Skeletal muscle cell (primary cell): ENCODE data around the gene KIR3DL1.
"Not testable (repeated sequence)": the region's sequence is repeated elsewhere in the genome, so short reads cannot be mapped to it uniquely, and the experiment has no call there.

Experiments used
- DNase-seq: peaks from one replicate; pipeline ENCODE4 v3.0.0-alpha.2; 2010; ENCODE audit warnings: low read depth
- H3K4me3 ChIP-seq: 2 replicates; pipeline ENCODE4 v1.5.1; 2011; ENCODE audit warnings: low read depth, mild to moderate bottlenecking, control low read depth, low read length, moderate library complexity

The KIR3DL1 gene

DNA sequence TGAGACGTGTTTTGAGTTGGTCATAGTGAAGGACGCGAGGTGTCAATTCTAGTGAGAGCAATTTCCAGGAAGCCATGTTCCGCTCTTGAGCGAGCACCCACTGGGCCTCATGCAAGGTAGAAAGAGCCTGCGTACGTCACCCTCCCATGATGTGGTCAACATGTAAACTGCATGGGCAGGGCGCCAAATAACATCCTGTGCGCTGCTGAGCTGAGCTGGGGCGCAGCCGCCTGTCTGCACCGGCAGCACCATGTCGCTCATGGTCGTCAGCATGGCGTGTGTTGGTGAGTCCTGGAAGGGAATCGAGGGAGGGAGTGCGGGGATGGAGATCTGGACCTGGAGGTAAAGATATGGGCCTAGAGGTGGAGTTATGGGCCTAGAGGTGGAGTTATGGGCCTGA is at the start of gene KIR3DL1:
KIR3DL1 (plus strand) TSS at position 218 of the 400 bp plus-strand sequence.
- not testable (repeated sequence) for DNase-seq, H3K4me3 ChIP-seq

DNA sequence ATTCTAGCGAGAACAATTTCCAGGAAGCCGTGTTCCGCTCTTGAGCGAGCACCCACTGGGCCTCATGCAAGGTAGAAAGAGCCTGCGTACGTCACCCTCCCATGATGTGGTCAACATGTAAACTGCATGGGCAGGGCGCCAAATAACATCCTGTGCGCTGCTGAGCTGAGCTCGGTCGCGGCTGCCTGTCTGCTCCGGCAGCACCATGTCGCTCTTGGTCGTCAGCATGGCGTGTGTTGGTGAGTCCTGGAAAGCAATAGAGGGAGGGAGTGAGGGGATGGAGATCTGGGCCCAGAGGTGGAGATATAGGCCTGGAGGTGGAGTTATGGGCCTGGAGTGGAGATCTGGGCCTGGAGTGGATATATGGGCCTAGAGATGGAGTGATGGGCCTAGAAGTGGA is 46.6 kb upstream of the KIR3DL1 start, which contains the start of gene KIR2DL1:
KIR2DL1 (plus strand) TSS at position 148 of the 400 bp plus-strand sequence; CDS start at position 206, 58 bp downstream.
- not testable (repeated sequence) for H3K4me3 ChIP-seq, DNase-seq

DNA sequence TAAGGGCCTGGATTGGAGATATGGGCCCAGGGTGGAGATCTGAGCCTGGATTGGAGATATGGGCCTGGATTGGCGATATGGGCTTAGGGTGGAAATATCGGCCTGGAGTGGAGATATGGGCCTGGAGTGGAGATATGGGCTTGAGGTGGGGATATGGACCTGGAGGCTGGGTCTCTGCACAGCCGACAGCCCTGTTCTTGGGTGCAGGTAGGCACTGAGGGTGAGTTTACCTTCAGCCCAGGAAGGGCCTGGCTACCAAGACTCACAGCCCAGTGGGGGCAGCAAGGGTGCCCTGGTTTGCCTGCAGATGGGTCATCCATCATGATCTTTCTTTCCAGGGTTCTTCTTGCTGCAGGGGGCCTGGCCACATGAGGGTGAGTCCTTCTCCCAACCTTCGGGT is 45.8 kb upstream of the KIR3DL1 start:
- H3K4me3 ChIP-seq, DNase-seq: not testable (repeated sequence)

DNA sequence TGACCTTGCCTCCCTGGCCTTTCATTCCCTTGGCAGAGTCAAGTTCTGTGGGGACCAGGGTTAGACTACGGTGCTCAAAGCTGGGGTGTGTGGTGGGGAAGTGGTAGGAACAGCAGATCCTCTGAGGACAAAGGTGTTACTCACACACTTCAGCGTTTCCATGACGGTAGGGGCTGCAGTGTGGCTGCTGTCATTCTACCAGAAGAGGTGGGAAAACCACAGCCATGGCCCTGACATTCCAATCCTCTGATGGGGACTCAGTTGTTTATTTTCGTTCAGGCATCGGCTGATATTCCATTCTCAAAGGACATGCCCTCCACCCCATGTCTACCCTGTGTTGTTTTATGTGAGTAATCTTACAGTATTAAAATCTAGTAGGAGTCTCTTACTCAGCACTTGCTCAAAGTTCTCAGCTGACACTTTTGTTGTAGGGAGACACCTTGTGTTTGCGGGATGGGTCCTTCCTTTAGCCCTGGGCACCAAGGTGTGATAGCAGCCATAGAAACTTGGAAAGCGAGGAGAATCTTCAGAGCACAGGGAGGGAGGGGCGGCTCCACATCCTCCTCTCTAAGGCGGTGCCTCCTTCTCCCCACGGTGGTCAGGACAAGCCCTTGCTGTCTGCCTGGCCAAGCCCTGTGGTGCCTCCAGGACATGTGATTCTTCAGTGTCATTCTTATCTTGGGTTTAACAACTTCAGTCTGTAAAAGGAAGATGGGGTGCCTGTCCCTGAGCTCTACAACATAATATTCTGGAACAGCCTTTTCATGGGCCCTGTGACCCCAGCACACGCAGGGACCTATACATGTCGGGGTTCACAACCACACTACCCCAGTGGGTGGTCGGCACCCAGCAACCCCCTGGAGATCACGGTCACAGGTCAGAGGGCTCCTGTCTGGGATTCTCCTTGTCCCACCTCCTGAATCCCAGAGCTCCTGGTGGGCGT is 45.0 kb upstream of the KIR3DL1 start:
- not testable (repeated sequence) for DNase-seq, H3K4me3 ChIP-seq

DNA sequence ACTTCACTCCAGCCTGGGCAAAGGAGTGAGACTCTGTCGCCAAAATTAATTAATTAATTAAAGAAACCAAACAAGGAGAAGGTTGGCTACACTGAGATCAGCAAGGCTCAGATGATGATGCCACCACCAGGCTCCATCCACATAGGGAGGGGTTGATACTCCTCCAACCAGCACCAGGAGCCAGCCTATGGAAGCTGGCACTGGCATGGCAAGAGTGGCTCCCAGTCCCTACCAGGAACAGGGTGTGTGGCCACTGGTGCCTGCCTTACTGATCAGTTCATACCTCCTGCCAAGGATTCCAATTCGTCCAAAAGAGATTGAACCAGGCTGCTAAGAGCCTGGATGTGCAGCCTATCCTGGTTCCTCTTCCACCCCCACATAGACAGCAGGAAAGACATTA is 43.6 kb upstream of the KIR3DL1 start:
- not testable (repeated sequence) for H3K4me3 ChIP-seq, DNase-seq

DNA sequence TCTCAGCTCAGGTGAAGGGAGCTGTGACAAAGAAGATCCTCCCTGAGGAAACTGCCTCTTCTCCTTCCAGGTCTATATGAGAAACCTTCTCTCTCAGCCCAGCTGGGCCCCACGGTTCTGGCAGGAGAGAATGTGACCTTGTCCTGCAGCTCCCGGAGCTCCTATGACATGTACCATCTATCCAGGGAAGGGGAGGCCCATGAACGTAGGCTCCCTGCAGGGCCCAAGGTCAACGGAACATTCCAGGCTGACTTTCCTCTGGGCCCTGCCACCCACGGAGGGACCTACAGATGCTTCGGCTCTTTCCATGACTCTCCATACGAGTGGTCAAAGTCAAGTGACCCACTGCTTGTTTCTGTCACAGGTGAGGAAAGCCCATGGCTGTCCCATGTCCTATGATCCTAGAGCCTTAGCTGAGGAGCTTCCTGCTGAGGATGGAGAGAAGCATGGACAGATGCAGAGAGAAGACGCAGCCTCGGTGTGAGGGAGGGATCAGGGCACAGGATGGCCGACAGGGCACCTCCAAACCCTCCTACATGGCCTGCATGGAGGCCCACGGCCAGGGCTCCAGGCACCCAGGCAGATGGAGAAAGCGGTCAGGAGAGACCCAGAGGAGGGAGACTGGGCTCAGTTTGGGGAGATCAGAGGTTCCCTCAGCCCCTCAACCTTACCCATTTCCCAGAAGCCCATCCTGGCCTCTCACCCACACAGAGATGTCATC is 41.0 kb upstream of the KIR3DL1 start:
- DNase-seq, H3K4me3 ChIP-seq: not testable (repeated sequence)

DNA sequence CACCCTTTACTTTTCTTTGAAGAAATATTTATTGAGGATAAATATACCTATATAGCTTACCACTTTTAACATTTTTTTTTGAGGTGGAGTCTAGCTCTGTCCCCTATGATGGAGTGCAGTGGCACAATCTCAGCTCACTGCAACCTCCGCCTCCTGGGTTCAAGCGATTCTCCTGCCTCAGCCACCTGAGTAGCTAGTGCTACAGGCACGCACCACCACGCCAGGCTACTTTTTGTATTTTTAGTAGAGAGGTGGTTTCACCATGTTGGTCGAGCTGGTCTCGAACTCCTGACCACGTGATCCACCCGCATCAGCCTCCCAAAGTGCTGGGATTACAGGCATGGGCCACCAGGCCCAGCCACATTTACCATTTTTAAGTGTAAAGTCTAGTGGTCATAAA is 40.4 kb upstream of the KIR3DL1 start:
- H3K4me3 ChIP-seq, DNase-seq: not testable (repeated sequence)

DNA sequence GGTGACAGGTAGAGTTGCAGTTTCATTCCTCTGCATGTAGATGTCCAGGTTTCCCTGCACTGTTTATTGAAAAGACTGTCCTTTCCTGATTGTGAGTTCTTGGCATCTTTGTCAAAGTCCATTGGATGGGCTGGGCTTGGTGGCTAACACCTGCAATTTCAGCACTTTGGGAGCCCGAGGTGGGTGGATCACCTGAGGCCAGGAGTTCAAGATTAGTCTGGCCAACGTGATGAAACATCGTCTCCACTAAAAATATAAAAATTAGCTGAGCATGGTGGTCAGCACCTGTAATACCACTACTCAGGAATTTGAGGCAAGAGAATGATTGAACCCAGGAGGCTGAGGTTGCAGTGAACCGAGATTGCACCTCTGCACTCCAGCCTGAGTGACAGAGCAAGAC is 38.4 kb upstream of the KIR3DL1 start:
- DNase-seq: not testable (repeated sequence)

DNA sequence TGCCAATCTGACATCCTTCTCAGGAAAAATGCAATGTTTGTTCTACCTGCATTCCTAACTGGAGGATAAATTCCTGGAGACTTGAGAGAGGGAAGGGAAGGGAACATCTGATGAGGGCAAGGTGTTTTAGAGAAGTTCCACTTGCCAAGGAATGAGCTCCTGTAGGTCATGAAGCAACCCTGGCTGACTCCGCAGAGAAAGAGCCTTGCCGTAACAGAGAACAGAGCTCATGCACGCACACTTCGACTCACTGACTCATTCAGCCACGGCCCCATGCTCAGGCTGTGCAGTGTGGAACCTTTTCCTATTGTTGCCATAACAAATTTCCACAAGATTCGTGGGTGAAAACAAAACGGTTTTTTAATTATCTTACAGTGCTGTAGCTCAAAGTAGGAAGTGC is 37.4 kb upstream of the KIR3DL1 start:
- H3K4me3 ChIP-seq, DNase-seq: not testable (repeated sequence)

More for the DNA sequence above, 38.4 kb upstream of the KIR3DL1 start:
- not testable (repeated sequence) for H3K4me3 ChIP-seq

DNA sequence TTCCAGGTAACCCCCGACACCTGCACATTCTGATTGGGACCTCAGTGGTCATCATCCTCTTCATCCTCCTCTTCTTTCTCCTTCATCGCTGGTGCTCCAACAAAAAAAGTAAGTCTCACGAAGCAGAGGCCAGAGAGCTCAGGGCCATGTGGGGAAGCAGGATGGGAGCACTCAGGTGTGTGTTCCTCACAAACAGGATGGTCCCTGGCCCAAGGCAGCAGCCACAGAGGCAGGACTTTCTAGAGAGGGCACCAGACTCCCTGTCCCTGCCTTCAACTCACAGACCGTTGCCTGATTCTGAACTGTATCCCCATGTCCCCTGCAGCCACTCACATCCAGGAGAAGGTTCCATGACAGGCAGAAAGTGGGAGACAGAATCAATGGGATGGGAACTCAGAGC is 33.4 kb upstream of the KIR3DL1 start:
- DNase-seq, H3K4me3 ChIP-seq: not testable (repeated sequence)

DNA sequence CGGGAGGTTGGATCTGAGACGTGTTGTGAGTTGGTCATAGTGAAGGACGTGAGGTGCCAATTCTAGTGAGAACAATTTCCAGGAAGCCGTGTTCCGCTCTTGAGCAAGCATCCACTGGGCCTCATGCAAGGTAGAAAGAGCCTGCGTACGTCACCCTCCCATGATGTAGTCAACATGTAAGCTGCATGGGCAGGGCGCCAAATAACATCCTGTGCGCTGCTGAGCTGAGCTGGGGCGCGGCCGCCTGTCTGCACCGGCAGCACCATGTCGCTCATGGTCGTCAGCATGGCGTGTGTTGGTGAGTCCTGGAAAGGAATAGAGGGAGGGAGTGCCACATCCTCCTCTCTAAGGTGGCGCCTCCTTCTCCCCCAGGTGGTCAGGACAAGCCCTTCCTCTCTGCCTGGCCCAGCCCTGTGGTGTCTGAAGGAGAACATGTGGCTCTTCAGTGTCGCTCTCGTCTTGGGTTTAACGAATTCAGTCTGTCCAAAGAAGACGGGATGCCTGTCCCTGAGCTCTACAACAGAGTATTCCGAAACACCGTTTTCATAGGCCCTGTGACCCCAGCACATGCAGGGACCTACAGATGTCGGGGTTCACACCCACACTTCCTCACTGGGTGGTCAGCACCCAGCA is 30.1 kb upstream of the KIR3DL1 start:
- not testable (repeated sequence) for DNase-seq, H3K4me3 ChIP-seq

DNA sequence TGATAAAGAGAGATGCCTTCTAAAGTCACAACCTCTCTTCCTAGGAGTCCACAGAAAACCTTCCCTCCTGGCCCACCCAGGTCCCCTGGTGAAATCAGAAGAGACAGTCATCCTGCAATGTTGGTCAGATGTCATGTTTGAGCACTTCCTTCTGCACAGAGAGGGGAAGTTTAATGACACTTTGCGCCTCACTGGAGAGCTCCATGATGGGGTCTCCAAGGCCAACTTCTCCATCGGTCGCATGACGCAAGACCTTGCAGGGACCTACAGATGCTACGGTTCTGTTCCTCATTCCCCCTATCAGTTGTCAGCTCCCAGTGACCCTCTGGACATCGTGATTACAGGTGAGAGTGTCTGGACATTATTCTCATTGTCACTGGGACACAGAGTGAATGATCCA is 28.1 kb upstream of the KIR3DL1 start:
- DNase-seq, H3K4me3 ChIP-seq: not testable (repeated sequence)

DNA sequence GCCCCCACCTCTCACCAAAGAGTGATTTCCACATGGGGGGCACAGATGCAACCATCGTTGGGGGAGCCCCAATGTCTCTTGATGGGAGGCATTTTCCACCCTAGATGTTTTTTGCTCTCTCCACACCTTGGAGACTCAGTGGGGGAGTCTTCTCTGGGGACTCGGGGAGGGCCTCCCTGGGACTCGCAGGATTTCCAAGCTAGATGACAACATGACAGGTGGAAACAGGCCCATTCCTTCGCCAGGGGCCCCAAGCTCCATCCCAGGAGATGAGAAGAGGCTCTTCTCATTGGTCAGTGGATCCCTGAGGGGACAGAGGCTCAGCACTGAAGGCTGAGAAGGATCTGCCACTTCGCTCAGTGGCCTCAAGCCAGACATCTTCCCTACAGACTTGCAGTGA is 25.6 kb upstream of the KIR3DL1 start:
- DNase-seq: no peak
- H3K4me3 ChIP-seq: no peak overlapping the region

DNA sequence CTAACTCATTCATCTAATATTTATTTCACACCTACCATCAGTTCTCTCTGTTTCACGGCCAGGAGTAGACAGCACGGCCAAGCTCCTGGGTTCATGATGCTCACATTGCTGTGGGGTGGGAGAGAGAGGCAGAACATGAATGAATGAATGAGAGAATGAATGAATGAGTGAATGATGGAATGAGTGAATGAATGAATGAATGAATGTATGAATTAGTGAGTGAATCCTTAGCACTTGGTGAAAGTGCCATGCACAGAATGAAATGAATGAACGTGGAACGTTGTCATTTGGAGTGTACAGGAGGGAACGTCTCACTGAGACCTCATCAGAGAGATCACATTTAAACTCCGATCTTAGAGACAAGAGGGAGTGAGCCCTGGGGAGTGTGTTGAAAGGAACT is 24.8 kb upstream of the KIR3DL1 start:
- DNase-seq: no peak
- no peak overlapping the region for H3K4me3 ChIP-seq

DNA sequence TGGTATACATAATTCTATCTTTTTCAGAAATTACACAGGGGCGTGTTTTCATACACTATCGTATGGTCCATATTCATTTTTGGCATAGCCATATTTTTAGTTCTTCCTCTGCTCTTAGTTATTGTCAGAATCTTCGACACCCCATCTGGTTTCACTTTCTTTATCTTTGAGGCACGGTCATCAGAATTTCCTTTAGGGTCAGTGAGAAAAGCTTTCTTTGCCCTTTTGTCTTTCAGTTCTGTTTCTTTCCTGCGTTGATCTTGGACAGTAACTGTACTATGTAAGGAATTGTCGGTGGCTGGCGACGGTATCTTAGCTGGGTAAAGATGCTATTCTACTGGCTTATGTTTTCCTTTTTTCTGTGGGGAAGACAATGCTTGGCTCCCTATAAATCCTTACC is 23.5 kb upstream of the KIR3DL1 start:
- no peak overlapping the region for H3K4me3 ChIP-seq
- no peak for DNase-seq

DNA sequence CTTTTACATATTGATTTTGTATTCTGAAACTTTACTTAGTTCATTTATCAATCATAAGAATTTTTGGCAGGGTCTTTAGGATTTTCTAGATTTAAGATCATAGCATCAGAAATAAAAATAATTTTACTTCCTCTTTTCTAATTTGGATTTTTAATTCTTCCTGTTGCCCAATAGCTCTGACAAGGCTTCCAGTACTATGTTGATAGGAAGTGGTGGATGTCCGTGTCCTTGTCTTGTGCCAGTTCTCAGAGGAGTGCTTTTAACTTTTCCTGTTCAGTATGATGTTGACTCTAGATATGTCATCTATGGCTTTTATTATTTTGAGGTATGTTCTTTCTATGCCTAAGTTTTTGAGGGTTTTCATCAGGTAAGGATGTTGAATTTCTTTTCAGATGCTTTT is 20.5 kb upstream of the KIR3DL1 start:
- H3K4me3 ChIP-seq: no peak overlapping the region
- no peak for DNase-seq

DNA sequence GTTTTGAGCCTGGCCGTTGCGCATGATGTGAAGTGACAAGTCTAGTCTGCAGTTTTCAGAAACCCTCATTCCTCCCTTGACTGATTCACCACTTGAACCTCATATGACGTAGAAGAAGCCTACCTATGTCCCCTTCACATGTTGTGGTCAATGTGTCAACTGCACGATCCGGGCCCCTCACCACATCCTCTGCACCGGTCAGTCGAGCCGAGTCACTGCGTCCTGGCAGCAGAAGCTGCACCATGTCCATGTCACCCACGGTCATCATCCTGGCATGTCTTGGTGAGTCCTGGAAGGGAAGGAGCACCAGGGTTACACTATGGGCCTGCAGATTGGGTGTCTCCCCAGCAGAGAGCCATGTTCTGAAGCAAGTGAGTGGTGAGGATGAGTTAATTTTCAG is 12.9 kb upstream of the KIR3DL1 start, which contains the start of gene KIR2DL4:
KIR2DL4 (plus strand) TSS at position 201 of the 400 bp plus-strand sequence; CDS start at position 243, 42 bp downstream.
- no peak within 1 kb of the TSS for H3K4me3 ChIP-seq
- DNase-seq: no peak

DNA sequence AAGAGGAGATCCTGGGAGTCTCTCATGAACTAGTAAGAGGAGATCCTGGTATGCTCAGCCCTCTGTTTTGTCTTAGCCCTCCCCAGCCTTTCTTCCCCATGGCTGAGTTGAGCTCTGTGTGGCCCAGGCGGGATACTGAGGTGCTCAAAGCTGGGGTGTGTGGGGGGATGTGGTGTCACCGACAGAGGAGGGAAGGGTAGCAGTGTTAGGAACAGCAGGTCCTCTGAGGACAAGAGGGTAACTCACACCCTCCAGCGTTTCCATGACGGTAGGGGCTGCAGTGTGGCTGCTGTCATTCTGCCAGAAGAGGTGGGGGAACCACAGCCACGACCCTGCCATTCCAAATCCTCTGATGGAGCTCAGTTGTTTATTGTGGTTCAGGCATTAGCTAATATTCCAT is 12.2 kb upstream of the KIR3DL1 start:
- no peak overlapping the region for H3K4me3 ChIP-seq
- no peak for DNase-seq

DNA sequence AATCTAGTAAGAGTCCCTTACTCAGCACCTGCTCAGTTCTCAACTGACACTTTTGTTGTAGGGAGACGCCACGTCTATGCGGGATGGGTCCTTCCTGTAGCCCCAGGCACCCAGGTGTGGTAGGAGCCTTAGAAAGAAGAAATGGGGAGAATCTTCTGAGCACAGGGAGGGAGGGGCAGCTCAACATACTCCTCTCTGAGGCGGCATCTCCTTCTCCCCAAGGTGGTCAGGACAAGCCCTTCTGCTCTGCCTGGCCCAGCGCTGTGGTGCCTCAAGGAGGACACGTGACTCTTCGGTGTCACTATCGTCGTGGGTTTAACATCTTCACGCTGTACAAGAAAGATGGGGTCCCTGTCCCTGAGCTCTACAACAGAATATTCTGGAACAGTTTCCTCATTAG is 11.7 kb upstream of the KIR3DL1 start:
- no peak for DNase-seq
- no peak overlapping the region for H3K4me3 ChIP-seq
